HepG2 (cell line): ENCODE measurements around the gene FOLR1. TPM values are rescaled to one million over a fixed set of nuclear protein-coding genes. Genes with fewer than 3 reads are reported as not detected.

Experiments used
- ATF4 ChIP-seq, 2 experiments: fragments of 450-650 bp in 1 of 2; sonication (generic) in 1 of 2; formaldehyde crosslinking; IDR thresholded peaks; 2 replicates each; pipeline versions ENCODE4 v1.5.0 to v1.8.0; 2020 to 2022; ENCODE audit warnings: mild to moderate bottlenecking in 1 of 2, missing genetic modification reagents in 1 of 2
- BATF2 ChIP-seq: sonication (generic); formaldehyde crosslinking; IDR thresholded peaks from 2 replicates; pipeline ENCODE4 v1.8.0; 2022; ENCODE audit warnings: mild to moderate bottlenecking, missing genetic modification reagents, moderate library complexity
- BCL6 ChIP-seq: IDR thresholded peaks from 2 replicates; pipeline ENCODE4 v1.6.1; 2016; ENCODE audit warnings: missing genetic modification reagents, missing compliant biosample characterization
- CEBPG ChIP-seq: IDR thresholded peaks from 2 replicates; pipeline ENCODE4 v1.6.1; 2016
- ETV5 ChIP-seq: IDR thresholded peaks from 2 replicates; pipeline ENCODE4 v1.6.1; 2018; ENCODE audit warnings: missing biosample characterization, missing genetic modification reagents, inconsistent platforms, borderline replicate concordance
- FOXO4 ChIP-seq: sonication (generic); formaldehyde crosslinking; conservative IDR thresholded peaks from 2 replicates; pipeline ENCODE4 v1.8.1; 2023; ENCODE audit warnings: missing genetic modification reagents
- HHEX ChIP-seq: IDR thresholded peaks from 2 replicates; pipeline ENCODE4 v1.6.1; 2016; ENCODE audit warnings: control low read depth
- MEIS2 ChIP-seq: sonication (generic); formaldehyde crosslinking; IDR thresholded peaks from 2 replicates; pipeline ENCODE4 v1.9.0; 2021; ENCODE audit warnings: mild to moderate bottlenecking, missing genetic modification reagents
- MLX ChIP-seq: IDR thresholded peaks from 2 replicates; pipeline ENCODE4 v1.6.1; 2016
- MTF1 ChIP-seq: sonication (generic); formaldehyde crosslinking; IDR thresholded peaks from 2 replicates; pipeline ENCODE4 v1.5.0; 2020; ENCODE audit warnings: missing genetic modification reagents
- NR2F1 ChIP-seq, 2 experiments: fragments of 450-650 bp in 1 of 2; formaldehyde crosslinking in 1 of 2; IDR thresholded peaks; 2 replicates each; pipeline versions ENCODE4 v1.5.0 to v1.6.1; 2016 to 2020; ENCODE audit warnings: mild to moderate bottlenecking in 1 of 2, missing compliant biosample characterization in 1 of 2, missing genetic modification reagents in 1 of 2, moderate library complexity in 1 of 2
- SIN3A ChIP-seq: IDR thresholded peaks from 2 replicates; pipeline ENCODE4 v1.6.1; 2011; ENCODE audit warnings: low read depth, mild to moderate bottlenecking, control low read depth, low read length, borderline replicate concordance
- SP140L ChIP-seq: sonication (generic); formaldehyde crosslinking; IDR thresholded peaks from 2 replicates; pipeline ENCODE4 v1.4.0; 2020; ENCODE audit warnings: missing genetic modification reagents, borderline replicate concordance
- SUZ12 ChIP-seq: fragments of 150-350 bp; IDR thresholded peaks from 2 replicates; pipeline ENCODE4 v1.6.1; 2014; ENCODE audit warnings: low read depth, low read length
- TERF1 ChIP-seq: sonication (generic); formaldehyde crosslinking; IDR thresholded peaks from 2 replicates; pipeline ENCODE4 v1.8.0; 2022; ENCODE audit warnings: mild to moderate bottlenecking, missing genetic modification reagents, moderate library complexity
- U2AF2 ChIP-seq: fragments of 200-400 bp; formaldehyde crosslinking; IDR thresholded peaks from 2 replicates; pipeline ENCODE4 v1.6.1; 2017; ENCODE audit warnings: low read depth, mild to moderate bottlenecking, low read length
- ZBTB37 ChIP-seq: sonication (generic); formaldehyde crosslinking; IDR thresholded peaks from 2 replicates; pipeline ENCODE4 v1.4.0; 2020; ENCODE audit warnings: mild to moderate bottlenecking, missing genetic modification reagents
- ZC3H4 ChIP-seq: sonication (generic); formaldehyde crosslinking; IDR thresholded peaks from 2 replicates; pipeline ENCODE4 v1.4.0; 2020; ENCODE audit warnings: missing genetic modification reagents, borderline replicate concordance
- ZFY ChIP-seq: sonication (generic); formaldehyde crosslinking; IDR thresholded peaks from 2 replicates; pipeline ENCODE4 v1.4.0; 2020; ENCODE audit warnings: missing genetic modification reagents
- ZKSCAN1 ChIP-seq: fragments of 150-350 bp; IDR thresholded peaks from 2 replicates; pipeline ENCODE4 v1.6.1; 2014; ENCODE audit warnings: low read length
- ZNF264 ChIP-seq: sonication (generic); formaldehyde crosslinking; IDR thresholded peaks from 2 replicates; pipeline ENCODE4 v1.4.0; 2020; ENCODE audit warnings: missing genetic modification reagents
- ZNF3 ChIP-seq: IDR thresholded peaks from 2 replicates; pipeline ENCODE4 v1.7.0; 2017; ENCODE audit warnings: inconsistent platforms
- ZNF572 ChIP-seq: sonication (generic); formaldehyde crosslinking; IDR thresholded peaks from 2 replicates; pipeline ENCODE4 v1.5.1; 2020; ENCODE audit warnings: mild to moderate bottlenecking, missing genetic modification reagents
- ZNF7 ChIP-seq: IDR thresholded peaks from 2 replicates; pipeline ENCODE4 v1.6.1; 2016; ENCODE audit warnings: missing biosample characterization, missing genetic modification reagents
- ZNF749 ChIP-seq: sonication (generic); formaldehyde crosslinking; IDR thresholded peaks from 2 replicates; pipeline ENCODE4 v1.8.0; 2022; ENCODE audit warnings: mild to moderate bottlenecking, missing genetic modification reagents, moderate library complexity, borderline replicate concordance
- ZNF879 ChIP-seq: sonication (generic); formaldehyde crosslinking; IDR thresholded peaks from 2 replicates; pipeline ENCODE4 v1.8.1; 2023; ENCODE audit warnings: missing genetic modification reagents
- polyA plus RNA-seq, 8 experiments: library from polyadenylated mRNA; depleted of rRNA in 3 of 8; stranded (reverse) in 7 of 8; unstranded in 1 of 8; fragments of >200 nt; fragmentation: Illumina TruSeq in 4 of 8; extraction: Trizol in 4 of 8; gene quantifications; 2 replicates each; pipeline versions ENCODE4 v1.2.1 to v1.2.3, GENCODE V29; 2011 to 2016; ENCODE audit warnings: low read depth in 4 of 8, missing spikeins in 1 of 8, mixed read lengths in 1 of 8; ENCODE audit not compliant: insufficient read depth in 1 of 8
- total RNA-seq, 5 experiments: library from RNA; depleted of rRNA; stranded (reverse); fragments of >200 nt; fragmentation: Illumina TruSeq; extraction: Trizol; gene quantifications; 2 replicates each; pipeline ENCODE4 v1.2.3, GENCODE V29; 2016; ENCODE audit warnings: low read depth in 1 of 5

Gene FOLR1
- total and polyA plus RNA-seq, 2 of the 13 experiments (the other 11 are each of a cell fraction or from before 2014, with no cell fraction given), result 0.20 TPM; not detected in 1

- TF ChIP-seq FOXO4 (CRISPR knock-in tag), result no peak
- TF ChIP-seq ZBTB37, result no peak
- TF ChIP-seq ETV5 (CRISPR knock-in tag), result peak; percentile 63; the same call in 1 of the 2 replicates
- no peak for TF ChIP-seq CEBPG
- TF ChIP-seq ZNF749 (CRISPR knock-in tag), result no peak
- no peak for TF ChIP-seq TERF1
- TF ChIP-seq ZNF879 (CRISPR knock-in tag), result no peak
- TF ChIP-seq ZC3H4, result no peak
- peak; percentile 71; the same call in 1 of the 2 replicates for TF ChIP-seq SIN3A
- no peak for TF ChIP-seq MTF1 (CRISPR knock-in tag)
- no peak for TF ChIP-seq SUZ12
- 0 out of 2 replicates have a peak, but pooled peaks have one; percentile 27 for TF ChIP-seq MEIS2 (CRISPR knock-in tag)
- TF ChIP-seq HHEX (CRISPR knock-in tag), result no peak
- no peak for TF ChIP-seq NR2F1 (CRISPR knock-in tag; IDR thresholded peaks at IDR 0.05)
- no peak for TF ChIP-seq BCL6 (CRISPR knock-in tag)
- TF ChIP-seq MLX (CRISPR knock-in tag), result no peak
- TF ChIP-seq U2AF2, result no peak
- TF ChIP-seq ATF4 (CRISPR knock-in tag; IDR thresholded peaks at IDR 0.05), result no peak
- no peak for TF ChIP-seq ZNF264 (CRISPR knock-in tag)
- TF ChIP-seq ZNF7 (CRISPR knock-in tag), result no peak
- TF ChIP-seq ZNF572 (CRISPR knock-in tag), result no peak
- TF ChIP-seq ZKSCAN1, result peak; percentile 54; the same call in 1 of the 2 replicates
- no peak for TF ChIP-seq ZNF3 (CRISPR knock-in tag)
- TF ChIP-seq ZFY, result no peak; the same call in 1 of the 2 replicates
- no peak for TF ChIP-seq BATF2 (CRISPR knock-in tag)
- no peak for TF ChIP-seq SP140L (CRISPR knock-in tag)
Measured at GRCh38 chr11:72222907-72223614, 31.1 kb downstream of the FOLR1 start (continued).
